Activated CD8-positive, alpha-beta memory T cell treated with anti-CD3 and anti-CD28 coated beads, Interleukin-2, amount 10 ng/mL, durations not matched to agents 7 days and 5 days (primary cell): ENCODE measurements around the gene MSH6. TPM values are rescaled to one million over a fixed set of nuclear protein-coding genes. Genes with fewer than 3 reads are reported as not detected.
A peak's percentile ranks its signal among the peaks of the same experiment; 100 is the strongest.

ENCODE experiments used
- ATAC-seq: fragments of 150-1000 bp; cut with Tn5 transposase; one replicate; pipeline ENCODE4 v1.10.0; 2021; ENCODE audit warnings: moderate library complexity
- CTCF ChIA-PET: fragments of 350-600 bp; sonication (Branson Sonifier 250); formaldehyde crosslinking; loops from one replicate; lab custom pipeline; 2021; ENCODE audit warnings: antibody characterized with exemption; lab: Charles Lee
- DNase-seq: peaks from one replicate; pipeline ENCODE4 v3.0.0-alpha.2; 2020
- H3K27ac Mint-ChIP-seq: one replicate; pipeline ENCODE4 v1.8.0; 2021; ENCODE audit warnings: mild to moderate bottlenecking, mixed read lengths
- H3K27me3 Mint-ChIP-seq: one replicate; pipeline ENCODE4 v1.8.0; 2021; ENCODE audit warnings: mixed read lengths
- H3K36me3 Mint-ChIP-seq: one replicate; pipeline ENCODE4 v1.8.0; 2021; ENCODE audit warnings: mild to moderate bottlenecking, mixed read lengths
- H3K4me1 Mint-ChIP-seq: one replicate; pipeline ENCODE4 v1.8.0; 2021; ENCODE audit warnings: mixed read lengths
- H3K4me3 Mint-ChIP-seq: one replicate; pipeline ENCODE4 v1.8.0; 2021; ENCODE audit warnings: mild to moderate bottlenecking, moderate library complexity, mixed read lengths
- H3K9me3 Mint-ChIP-seq: one replicate; pipeline ENCODE4 v1.8.0; 2022; ENCODE audit warnings: low read depth, mixed read lengths
- total RNA-seq, 2 experiments: library from RNA; stranded (reverse); gene quantifications; one replicate each; pipeline ENCODE4 v1.2.3, GENCODE V29; 2021

The MSH6 gene
- total RNA-seq, 2 experiments from 2014 or later = 93.8 to 103 TPM

GRCh38 chr2:47798631-47799030, 15.7 kb downstream of the MSH6 start:
- Mint-ChIP-seq H3K36me3 (peaks cover 89% of the 10 kb centered on the region), H3K4me3 (no peak overlapping the region), H3K4me1 (peaks cover 2% of the 10 kb centered on the region), H3K27ac (peak overlapping the region; percentile 3), H3K9me3 (peaks cover 5% of the 10 kb centered on the region), H3K27me3 (no peaks in the 10 kb centered on the region)
- ATAC-seq = no peak
- DNase-seq = no peak
- CTCF ChIA-PET = interaction anchor here (0.6 to 2.2 kb wide), 2 partner anchors 31 to 44 kb away, joined by 3 to 6 read pairs; no protein-coding TSS in a partner anchor

GRCh38 chr2:47799031-47799609, 16.2 kb downstream of the MSH6 start:
- Mint-ChIP-seq H3K27me3 (no peaks in the 10 kb centered on the region), H3K4me1 (peaks cover 2% of the 10 kb centered on the region), H3K27ac (no peak overlapping the region), H3K36me3 (peaks cover 90% of the 10 kb centered on the region), H3K4me3 (no peak overlapping the region), H3K9me3 (peaks cover 5% of the 10 kb centered on the region)
- no peak for ATAC-seq
- CTCF ChIA-PET = interaction anchor here (0.6 kb wide), 1 partner anchor 43 kb away, joined by 3 read pairs; no protein-coding TSS in a partner anchor
- DNase-seq = no peak

GRCh38 chr2:47801118-47801517, 18.2 kb downstream of the MSH6 start:
- no peak for ATAC-seq
- Mint-ChIP-seq H3K9me3 (peaks cover 5% of the 10 kb centered on the region), H3K4me1 (no peaks in the 10 kb centered on the region), H3K4me3 (no peak overlapping the region), H3K27me3 (no peaks in the 10 kb centered on the region), H3K27ac (no peak overlapping the region), H3K36me3 (peaks cover 94% of the 10 kb centered on the region)
- CTCF ChIA-PET = no interaction called here
- DNase-seq = no peak

- H3K36me3 Mint-ChIP-seq = peaks cover 93% of the 10 kb centered on the region
- H3K4me3 Mint-ChIP-seq = no peak overlapping the region
- peaks cover 5% of the 10 kb centered on the region for H3K9me3 Mint-ChIP-seq
- no peaks in the 10 kb centered on the region for H3K27me3 Mint-ChIP-seq
- no peak overlapping the region for H3K27ac Mint-ChIP-seq
- CTCF ChIA-PET = interaction anchor here (0.7 kb wide), 1 partner anchor 10 kb away, joined by 3 read pairs; no protein-coding TSS in a partner anchor
- ATAC-seq (no peak), DNase-seq (no peak)
- no peaks in the 10 kb centered on the region for H3K4me1 Mint-ChIP-seq
Observed at GRCh38 chr2:47803363-47803762, 20.4 kb downstream of the MSH6 start.

GRCh38 chr2:47803770-47804169, 20.8 kb downstream of the MSH6 start:
- H3K4me3 Mint-ChIP-seq = no peak overlapping the region
- ATAC-seq (no peak), DNase-seq (no peak)
- CTCF ChIA-PET = interaction anchor here (0.7 to 1.2 kb wide), 2 partner anchors 11 to 302 kb away, joined by 3 to 4 read pairs; no protein-coding TSS in a partner anchor
- no peak overlapping the region for H3K27ac Mint-ChIP-seq
- H3K9me3 Mint-ChIP-seq = peaks cover 5% of the 10 kb centered on the region
- no peaks in the 10 kb centered on the region for H3K4me1 Mint-ChIP-seq
- H3K36me3 Mint-ChIP-seq = peaks cover 91% of the 10 kb centered on the region
- H3K27me3 Mint-ChIP-seq = no peaks in the 10 kb centered on the region

GRCh38 chr2:47805850-47806249, 22.9 kb downstream of the MSH6 start:
- CTCF ChIA-PET = no interaction called here
- Mint-ChIP-seq H3K36me3 (peaks cover 77% of the 10 kb centered on the region), H3K27me3 (no peaks in the 10 kb centered on the region), H3K4me1 (no peaks in the 10 kb centered on the region), H3K4me3 (no peak overlapping the region), H3K27ac (no peak overlapping the region), H3K9me3 (peaks cover 5% of the 10 kb centered on the region)
- DNase-seq (no peak), ATAC-seq (no peak)

GRCh38 chr2:47808614-47809013, 25.7 kb downstream of the MSH6 start:
- DNase-seq (no peak), ATAC-seq (no peak)
- peaks cover 3% of the 10 kb centered on the region for H3K4me1 Mint-ChIP-seq
- no peak overlapping the region for H3K4me3 Mint-ChIP-seq
- H3K9me3 Mint-ChIP-seq = no peaks in the 10 kb centered on the region
- no peak overlapping the region for H3K27ac Mint-ChIP-seq
- H3K36me3 Mint-ChIP-seq = peaks cover 72% of the 10 kb centered on the region
- no peaks in the 10 kb centered on the region for H3K27me3 Mint-ChIP-seq
- CTCF ChIA-PET = no interaction called here

GRCh38 chr2:47809903-47810302, 27.0 kb downstream of the MSH6 start:
- no peaks in the 10 kb centered on the region for H3K9me3 Mint-ChIP-seq

GRCh38 chr2:47810850-47811249, 27.9 kb downstream of the MSH6 start:
- CTCF ChIA-PET = no interaction called here
- Mint-ChIP-seq H3K4me1 (peaks cover 3% of the 10 kb centered on the region), H3K9me3 (no peaks in the 10 kb centered on the region), H3K4me3 (no peak overlapping the region), H3K27ac (no peak overlapping the region), H3K27me3 (no peaks in the 10 kb centered on the region), H3K36me3 (peaks cover 63% of the 10 kb centered on the region)
- no peak for ATAC-seq
- DNase-seq = no peak

More at GRCh38 chr2:47809903-47810302, 27.0 kb downstream of the MSH6 start:
- Mint-ChIP-seq H3K27me3 (no peaks in the 10 kb centered on the region), H3K27ac (no peak overlapping the region), H3K36me3 (peaks cover 67% of the 10 kb centered on the region), H3K4me1 (peaks cover 3% of the 10 kb centered on the region), H3K4me3 (no peak overlapping the region)
- ATAC-seq (no peak), DNase-seq (no peak)
- CTCF ChIA-PET = no interaction called here

GRCh38 chr2:47811668-47812067, 28.7 kb downstream of the MSH6 start:
- peaks cover 3% of the 10 kb centered on the region for H3K4me1 Mint-ChIP-seq
- no peaks in the 10 kb centered on the region for H3K27me3 Mint-ChIP-seq
- no peak overlapping the region for H3K4me3 Mint-ChIP-seq
- H3K36me3 Mint-ChIP-seq = peaks cover 60% of the 10 kb centered on the region
- no peak for ATAC-seq
- DNase-seq = no peak
- peak overlapping the region; percentile 54 for H3K27ac Mint-ChIP-seq
- H3K9me3 Mint-ChIP-seq = no peaks in the 10 kb centered on the region
- CTCF ChIA-PET = no interaction called here

- H3K4me1 Mint-ChIP-seq = peaks cover 3% of the 10 kb centered on the region
- DNase-seq (no peak), ATAC-seq (no peak)
- peak overlapping the region; percentile 5 for H3K27ac Mint-ChIP-seq
- no peak overlapping the region for H3K4me3 Mint-ChIP-seq
- H3K36me3 Mint-ChIP-seq = peaks cover 66% of the 10 kb centered on the region
- H3K9me3 Mint-ChIP-seq = no peaks in the 10 kb centered on the region
- no peaks in the 10 kb centered on the region for H3K27me3 Mint-ChIP-seq
- CTCF ChIA-PET = interaction anchor here (2.3 kb wide), 1 partner anchor 48 kb away, joined by 5 read pairs; no protein-coding TSS in a partner anchor
Observed at GRCh38 chr2:47815764-47816163, 32.8 kb downstream of the MSH6 start.

- Mint-ChIP-seq H3K36me3 (peaks cover 56% of the 10 kb centered on the region), H3K27ac (no peak overlapping the region), H3K27me3 (no peaks in the 10 kb centered on the region), H3K4me3 (no peak overlapping the region), H3K4me1 (no peaks in the 10 kb centered on the region), H3K9me3 (no peaks in the 10 kb centered on the region)
- ATAC-seq = no peak
- CTCF ChIA-PET = interaction anchor here (1.0 kb wide), 1 partner anchor 288 kb away, joined by 3 read pairs; no protein-coding TSS in a partner anchor
- no peak for DNase-seq
Observed at GRCh38 chr2:47818777-47819176, 35.8 kb downstream of the MSH6 start.

GRCh38 chr2:47819834-47820233, 36.9 kb downstream of the MSH6 start:
- peaks cover 54% of the 10 kb centered on the region for H3K36me3 Mint-ChIP-seq
- no peak overlapping the region for H3K27ac Mint-ChIP-seq
- no peaks in the 10 kb centered on the region for H3K27me3 Mint-ChIP-seq
- CTCF ChIA-PET = no interaction called here
- ATAC-seq (no peak), DNase-seq (no peak)
- H3K9me3 Mint-ChIP-seq = no peaks in the 10 kb centered on the region
- H3K4me3 Mint-ChIP-seq = no peak overlapping the region
- H3K4me1 Mint-ChIP-seq = no peaks in the 10 kb centered on the region

- H3K9me3 Mint-ChIP-seq = no peaks in the 10 kb centered on the region
- no peaks in the 10 kb centered on the region for H3K27me3 Mint-ChIP-seq
- H3K4me3 Mint-ChIP-seq = no peak overlapping the region
- no peak overlapping the region for H3K27ac Mint-ChIP-seq
- CTCF ChIA-PET = interaction anchor here (1.9 kb wide), 1 partner anchor 11 kb away, joined by 4 read pairs; no protein-coding TSS in a partner anchor
- H3K4me1 Mint-ChIP-seq = no peaks in the 10 kb centered on the region
- DNase-seq (no peak), ATAC-seq (no peak)
- H3K36me3 Mint-ChIP-seq = peaks cover 45% of the 10 kb centered on the region
Observed at GRCh38 chr2:47822518-47822917, 39.6 kb downstream of the MSH6 start.
